ENCODE results near the gene PHF20.
"Not testable (repeated sequence)": the region's sequence is repeated elsewhere in the genome, so short reads cannot be mapped to it uniquely, and the experiment has no call there.

Gene PHF20

DNA sequence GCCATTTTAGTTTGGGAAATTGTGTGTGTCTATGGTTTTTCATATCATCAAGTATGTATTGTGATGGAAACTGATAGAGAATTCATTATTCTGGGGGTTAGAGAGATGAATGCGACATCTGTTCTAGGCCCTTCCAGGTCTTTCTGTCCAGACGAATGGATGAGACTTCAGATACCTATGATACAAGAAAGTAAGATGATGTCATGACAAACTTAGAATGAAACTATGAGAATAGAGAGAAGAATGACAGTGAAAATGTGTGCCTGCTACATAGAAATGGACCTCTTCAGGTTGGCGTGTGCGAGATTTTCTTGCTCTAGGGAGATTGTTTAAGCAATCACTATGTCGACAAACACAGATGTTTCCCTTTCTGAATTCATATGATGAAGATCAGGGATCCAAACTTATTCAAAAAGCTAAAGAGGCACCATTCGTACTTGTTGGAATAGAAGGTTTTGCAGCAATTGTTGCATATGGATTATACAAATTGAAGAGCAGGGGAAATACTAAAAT lies 106.4 kb downstream of the PHF20 start:
- no peak for TF ChIP-seq CTCF (IDR thresholded peaks at IDR 0.05; ENCODE audit: extremely low read depth, insufficient read depth, missing control alignments)
- DNase-seq (ENCODE audit: low spot score): no peak
- in situ Hi-C loops (cut with MboI; ENCODE audit: low pct_unique_long_range_greater_than_20kb, low sequenced_read_pairs, unreplicated experiment): no loop called here

DNA sequence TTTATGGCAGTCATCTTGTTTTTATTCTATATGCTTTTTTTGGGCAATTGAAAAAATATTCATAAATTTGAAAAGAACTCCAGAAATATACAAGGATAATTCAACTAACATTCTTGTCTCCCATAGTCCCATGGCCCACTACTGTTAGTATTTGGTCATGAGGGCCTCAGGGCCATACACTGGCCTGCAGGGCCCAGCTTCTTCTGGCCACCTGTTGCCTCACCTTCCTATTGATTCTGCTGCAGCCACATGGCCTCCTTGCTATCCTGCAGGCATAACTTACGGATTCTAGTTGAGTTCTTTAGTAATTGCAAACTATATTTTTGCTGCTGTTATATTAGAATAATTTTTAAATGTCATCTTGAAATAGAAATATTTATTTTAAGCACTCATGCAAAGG lies 109.9 kb downstream of the PHF20 start:
- no peak for TF ChIP-seq CTCF (IDR thresholded peaks at IDR 0.05; ENCODE audit: extremely low read depth, insufficient read depth, missing control alignments)
- in situ Hi-C loops (cut with MboI; ENCODE audit: low pct_unique_long_range_greater_than_20kb, low sequenced_read_pairs, unreplicated experiment): no loop called here

DNA sequence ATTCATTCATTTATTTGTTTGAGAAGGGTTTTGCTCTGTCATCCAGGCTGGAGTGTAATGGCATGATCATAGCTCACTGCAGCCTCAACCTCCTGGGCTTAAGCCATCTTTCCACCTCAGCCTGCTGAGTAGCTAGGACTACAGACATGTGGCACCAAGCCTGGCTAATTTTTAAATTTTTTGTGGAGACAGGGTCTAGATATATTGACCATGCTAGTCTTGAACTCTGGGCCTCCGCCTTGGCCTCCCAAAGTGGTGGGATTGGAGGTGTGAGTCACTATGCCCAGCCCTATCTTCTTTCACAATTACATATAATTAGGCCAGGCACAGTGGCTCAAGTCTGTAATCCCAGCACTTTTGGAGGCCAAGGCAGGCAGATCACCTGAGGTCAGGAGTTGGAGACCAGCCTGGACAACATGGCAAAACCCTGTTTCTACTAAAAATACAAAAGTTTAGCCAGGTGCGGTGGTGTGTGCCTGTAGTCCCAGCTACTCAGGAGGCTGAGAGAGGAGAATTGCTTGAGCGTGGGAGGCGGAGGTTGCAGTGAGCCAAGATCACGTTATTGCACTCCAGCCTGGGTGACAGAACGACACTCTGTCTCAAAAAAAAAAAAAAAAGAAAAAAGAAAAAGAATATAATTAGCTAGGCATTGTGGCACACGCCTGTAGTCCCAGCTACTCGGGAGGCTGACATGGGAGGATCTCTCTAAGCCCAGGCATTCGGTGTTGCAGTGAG lies 110.8 kb downstream of the PHF20 start:
- in situ Hi-C loops (cut with MboI; ENCODE audit: low pct_unique_long_range_greater_than_20kb, low sequenced_read_pairs, unreplicated experiment); DNase-seq (ENCODE audit: low spot score): not testable (repeated sequence)

More for the DNA sequence above, 109.9 kb downstream of the PHF20 start:
- DNase-seq (ENCODE audit: low spot score): no peak

- in situ Hi-C loops (cut with MboI; ENCODE audit: low pct_unique_long_range_greater_than_20kb, low sequenced_read_pairs, unreplicated experiment): no loop called here
- DNase-seq (ENCODE audit: low spot score): no peak
- TF ChIP-seq CTCF (IDR thresholded peaks at IDR 0.05; ENCODE audit: extremely low read depth, insufficient read depth, missing control alignments): no peak
Measured at GRCh38 chr20:35883336-35883777, 111.5 kb downstream of the PHF20 start.

- in situ Hi-C loops (cut with MboI; ENCODE audit: low pct_unique_long_range_greater_than_20kb, low sequenced_read_pairs, unreplicated experiment): no loop called here
Measured at GRCh38 chr20:35883778-35884540, 112.1 kb downstream of the PHF20 start.

DNA sequence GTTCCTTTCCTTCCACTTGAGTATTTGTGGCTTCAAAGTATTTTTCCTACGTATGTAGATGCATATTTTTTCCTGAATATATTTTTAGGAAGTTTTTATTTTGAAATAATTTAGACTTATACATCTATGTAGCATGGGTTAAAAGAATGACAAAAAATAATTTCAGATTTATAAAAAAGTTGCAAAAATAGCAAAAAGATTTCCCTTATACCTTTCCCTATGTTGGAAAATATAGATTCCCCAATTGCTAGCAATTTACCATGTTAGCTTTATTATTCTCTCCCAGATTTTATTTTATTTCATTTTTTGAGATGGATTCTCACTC lies 112.7 kb downstream of the PHF20 start:
- DNase-seq (ENCODE audit: low spot score): no peak
- no peak for TF ChIP-seq CTCF (IDR thresholded peaks at IDR 0.05; ENCODE audit: extremely low read depth, insufficient read depth, missing control alignments)
- in situ Hi-C loops (cut with MboI; ENCODE audit: low pct_unique_long_range_greater_than_20kb, low sequenced_read_pairs, unreplicated experiment): no loop called here

More at GRCh38 chr20:35883778-35884540, 112.1 kb downstream of the PHF20 start:
- TF ChIP-seq CTCF (IDR thresholded peaks at IDR 0.05; ENCODE audit: extremely low read depth, insufficient read depth, missing control alignments): peak; percentile 72
- peak; percentile 43 for DNase-seq (ENCODE audit: low spot score)

- no peak for TF ChIP-seq CTCF (IDR thresholded peaks at IDR 0.05; ENCODE audit: extremely low read depth, insufficient read depth, missing control alignments)
- in situ Hi-C loops (cut with MboI; ENCODE audit: low pct_unique_long_range_greater_than_20kb, low sequenced_read_pairs, unreplicated experiment): no loop called here
- DNase-seq (ENCODE audit: low spot score): no peak
Measured at GRCh38 chr20:35885212-35885611, 113.4 kb downstream of the PHF20 start.
